Keratinocyte (primary cell): ENCODE data around the gene SLC34A3. TPM values are rescaled to one million over a fixed set of nuclear protein-coding genes. Genes with fewer than 3 reads are reported as not detected.
A peak's percentile ranks its signal among the peaks of the same experiment; 100 is the strongest.

Experiments
- DNase-seq: peaks from one replicate; pipeline ENCODE4 v3.0.0-alpha.2; 2011; ENCODE audit warnings: low read depth, missing footprints, low spot score
- FAIRE-seq: peaks from 2 replicates; lab custom pipeline; 2011; peaks lifted over from hg19 to GRCh38; lab: Jason Lieb, UNC
- H2AFZ ChIP-seq: 2 replicates; pipeline ENCODE4 v1.6.0; 2012; ENCODE audit warnings: low read length, control low read depth, inconsistent platforms; ENCODE audit not compliant: control insufficient read depth
- H3K27ac ChIP-seq: 2 replicates; pipeline ENCODE4 v1.5.1; 2011; ENCODE audit warnings: low read length; ENCODE audit not compliant: control insufficient read depth, insufficient read depth
- H3K27me3 ChIP-seq: 3 replicates; pipeline ENCODE4 v1.6.0; 2011; ENCODE audit warnings: low read length; ENCODE audit not compliant: control insufficient read depth, insufficient read depth; ENCODE audit errors: extremely low read depth
- H3K36me3 ChIP-seq, 2 experiments: 2 replicates in 1 of 2; 3 replicates in 1 of 2; pipeline ENCODE4 v1.5.1; 2011; ENCODE audit warnings: low read length in 2 of 2, mild to moderate bottlenecking in 1 of 2; ENCODE audit not compliant: control insufficient read depth in 2 of 2, insufficient read depth in 2 of 2; ENCODE audit errors: extremely low read depth in 1 of 2
- H3K4me1 ChIP-seq: 3 replicates; pipeline ENCODE4 v1.5.1; 2011; ENCODE audit warnings: low read length; ENCODE audit not compliant: control insufficient read depth, insufficient read depth; ENCODE audit errors: extremely low read depth
- H3K4me2 ChIP-seq: 3 replicates; pipeline ENCODE4 v1.6.0; 2011; ENCODE audit warnings: low read depth, low read length; ENCODE audit not compliant: control insufficient read depth, insufficient read depth; ENCODE audit errors: extremely low read depth
- H3K4me3 ChIP-seq, 3 experiments: fragments of 200-600 bp in 1 of 3; sonication (generic) in 1 of 3; 2 replicates in 2 of 3; 3 replicates in 1 of 3; pipeline ENCODE4 v1.5.1; 2011 to 2016; ENCODE audit warnings: low read length in 3 of 3, mild to moderate bottlenecking in 3 of 3, control low read depth in 2 of 3, inconsistent platforms in 1 of 3, low read depth in 1 of 3, mixed read lengths in 1 of 3, mixed run types in 1 of 3, moderate library complexity in 1 of 3; ENCODE audit not compliant: control insufficient read depth in 2 of 3, insufficient read depth in 2 of 3; ENCODE audit errors: extremely low read depth in 1 of 3
- H3K79me2 ChIP-seq: 2 replicates; pipeline ENCODE4 v1.6.0; 2012; ENCODE audit warnings: low read length; ENCODE audit not compliant: control insufficient read depth, insufficient read depth
- H3K9ac ChIP-seq: 3 replicates; pipeline ENCODE4 v1.6.0; 2011; ENCODE audit warnings: low read length; ENCODE audit not compliant: control insufficient read depth, insufficient read depth; ENCODE audit errors: extremely low read depth
- H3K9me1 ChIP-seq: 3 replicates; pipeline ENCODE4 v1.6.0; 2011; ENCODE audit warnings: low read length; ENCODE audit not compliant: control insufficient read depth, insufficient read depth; ENCODE audit errors: extremely low read depth
- H3K9me3 ChIP-seq: 2 replicates; pipeline ENCODE4 v1.5.1; 2012; ENCODE audit warnings: low read depth, low read length; ENCODE audit not compliant: control insufficient read depth
- H4K20me1 ChIP-seq: 3 replicates; pipeline ENCODE4 v1.6.0; 2011; ENCODE audit warnings: low read length; ENCODE audit not compliant: control insufficient read depth, insufficient read depth; ENCODE audit errors: extremely low read depth
- EZH2 ChIP-seq: IDR thresholded peaks from one replicate; pipeline ENCODE4 v1.6.1; 2012; ENCODE audit warnings: inconsistent platforms, mild to moderate bottlenecking, low read length, moderate library complexity
- dilution Hi-C: fragments of 300-500 bp; cut with MboI; formaldehyde crosslinking; loops from one replicate; pipeline ENCODE4 v1.7.0; 2020; ENCODE audit warnings: low sequenced_read_pairs; ENCODE audit not compliant: extremely low pct_ligation_motif_present
- polyA plus RNA-seq, 5 experiments: library from polyadenylated mRNA; depleted of rRNA in 3 of 5; stranded (reverse) in 3 of 5; stranded (forward) in 1 of 5; unstranded in 1 of 5; fragments of >200 nt; gene quantifications; 1 replicate in 1 of 5; 2 replicates in 3 of 5; 3 replicates in 1 of 5; pipeline versions ENCODE4 v1.2.1 to v1.2.3, GENCODE V29; 2011 to 2012; ENCODE audit warnings: missing spikeins in 2 of 5, low read depth in 1 of 5, low replicate concordance in 1 of 5
- TF ChIP-seq, protein P1 (sequence below), 3 experiments: IDR thresholded peaks in 1 of 3; conservative IDR thresholded peaks in 1 of 3; optimal IDR thresholded peaks in 1 of 3; 2 replicates in 2 of 3; 3 replicates in 1 of 3; pipeline versions ENCODE3 to v1.5.1; 2011; ENCODE audit warnings: low read length in 3 of 3, mild to moderate bottlenecking in 3 of 3, moderate library complexity in 2 of 3, control low read depth in 1 of 3, inconsistent platforms in 1 of 3; ENCODE audit not compliant: insufficient read depth in 2 of 3; ENCODE audit errors: extremely low read depth in 1 of 3

The SLC34A3 gene
- polyA plus RNA-seq, 1 donor (not counting 4 experiments of a cell fraction or from before 2014, with no cell fraction given), result not detected

DNA sequence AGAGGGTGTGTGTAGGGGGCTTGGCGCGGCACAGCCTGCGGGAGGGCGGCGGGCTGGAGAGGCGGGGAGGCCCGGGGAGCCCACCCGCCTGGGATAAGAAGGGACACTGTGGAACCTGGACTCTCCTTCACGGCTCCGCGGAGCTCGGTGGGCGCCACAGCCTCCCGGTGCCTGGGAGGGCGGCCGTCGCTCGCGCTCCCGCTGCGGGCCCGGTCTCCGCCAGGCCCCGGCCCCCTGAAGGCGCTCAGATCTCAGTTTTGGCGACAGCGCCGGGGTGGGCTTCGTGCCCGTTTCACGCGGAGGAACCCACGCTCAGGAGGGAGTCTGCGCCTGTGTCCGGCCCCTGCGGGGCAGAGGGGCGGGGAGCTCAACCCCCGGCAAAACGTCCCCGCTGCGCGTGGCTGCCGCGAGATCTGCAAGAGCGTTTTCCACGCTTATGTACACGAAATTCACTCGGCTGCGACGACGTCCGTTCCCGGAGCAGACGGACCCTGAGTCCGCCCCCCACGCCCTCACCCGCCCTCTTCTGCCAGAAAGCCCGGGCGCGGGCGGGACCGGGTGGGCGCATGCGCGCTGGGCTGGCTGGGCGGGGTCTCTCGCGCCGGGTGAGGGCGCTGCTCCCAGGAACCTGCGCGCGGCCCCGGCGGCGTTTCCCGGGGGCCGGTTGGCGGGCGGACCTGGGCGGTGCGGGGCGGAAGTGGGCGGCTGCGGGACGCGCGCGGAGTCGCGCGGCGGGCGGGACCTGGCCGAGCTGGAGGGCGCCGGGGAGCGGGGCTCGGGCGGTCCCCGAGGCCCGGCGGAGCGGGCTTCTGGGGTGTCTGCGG, 24.1 kb downstream of the SLC34A3 start, which contains the start of gene NELFB:
NELFB (plus strand) TSS at position 704 of the 824 bp plus-strand sequence.
- Histone ChIP-seq H3K79me2 (peaks cover 26% of the 10 kb centered on the region), H3K9me1 (no peaks in the 10 kb centered on the region), H3K36me3 (peaks cover 8 to 22% of the 10 kb centered on the region in 2 experiments), H3K4me3 (peak within 1 kb of the TSS; percentile 81 to 97 (median 84)), H2AFZ (peak within 1 kb of the TSS; percentile 95), H3K4me2 (peak within 1 kb of the TSS; percentile 93), H3K4me1 (peaks cover 15% of the 10 kb centered on the region), H4K20me1 (no peaks in the 10 kb centered on the region), H3K9me3 (no peaks in the 10 kb centered on the region), H3K9ac (peak within 1 kb of the TSS; percentile 83), H3K27me3 (no peaks in the 10 kb centered on the region), H3K27ac (peak within 1 kb of the TSS; percentile 58)
- no peak for FAIRE-seq
- dilution Hi-C loops, result no loop called here
- TF ChIP-seq EZH2, result no peak
- TF ChIP-seq, protein P1, sequence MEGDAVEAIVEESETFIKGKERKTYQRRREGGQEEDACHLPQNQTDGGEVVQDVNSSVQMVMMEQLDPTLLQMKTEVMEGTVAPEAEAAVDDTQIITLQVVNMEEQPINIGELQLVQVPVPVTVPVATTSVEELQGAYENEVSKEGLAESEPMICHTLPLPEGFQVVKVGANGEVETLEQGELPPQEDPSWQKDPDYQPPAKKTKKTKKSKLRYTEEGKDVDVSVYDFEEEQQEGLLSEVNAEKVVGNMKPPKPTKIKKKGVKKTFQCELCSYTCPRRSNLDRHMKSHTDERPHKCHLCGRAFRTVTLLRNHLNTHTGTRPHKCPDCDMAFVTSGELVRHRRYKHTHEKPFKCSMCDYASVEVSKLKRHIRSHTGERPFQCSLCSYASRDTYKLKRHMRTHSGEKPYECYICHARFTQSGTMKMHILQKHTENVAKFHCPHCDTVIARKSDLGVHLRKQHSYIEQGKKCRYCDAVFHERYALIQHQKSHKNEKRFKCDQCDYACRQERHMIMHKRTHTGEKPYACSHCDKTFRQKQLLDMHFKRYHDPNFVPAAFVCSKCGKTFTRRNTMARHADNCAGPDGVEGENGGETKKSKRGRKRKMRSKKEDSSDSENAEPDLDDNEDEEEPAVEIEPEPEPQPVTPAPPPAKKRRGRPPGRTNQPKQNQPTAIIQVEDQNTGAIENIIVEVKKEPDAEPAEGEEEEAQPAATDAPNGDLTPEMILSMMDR (optimal IDR thresholded peaks at IDR 0.05 in 1 of 3, IDR thresholded peaks at IDR 0.05 in 1 of 3, conservative IDR thresholded peaks at IDR 0.05 in 1 of 3; ENCODE audit: extremely low read depth in 1 of 3, insufficient read depth in 2 of 3, low read length in 3 of 3), result peak in 1 of 3 experiments; percentile 10
- no peak for DNase-seq

DNA sequence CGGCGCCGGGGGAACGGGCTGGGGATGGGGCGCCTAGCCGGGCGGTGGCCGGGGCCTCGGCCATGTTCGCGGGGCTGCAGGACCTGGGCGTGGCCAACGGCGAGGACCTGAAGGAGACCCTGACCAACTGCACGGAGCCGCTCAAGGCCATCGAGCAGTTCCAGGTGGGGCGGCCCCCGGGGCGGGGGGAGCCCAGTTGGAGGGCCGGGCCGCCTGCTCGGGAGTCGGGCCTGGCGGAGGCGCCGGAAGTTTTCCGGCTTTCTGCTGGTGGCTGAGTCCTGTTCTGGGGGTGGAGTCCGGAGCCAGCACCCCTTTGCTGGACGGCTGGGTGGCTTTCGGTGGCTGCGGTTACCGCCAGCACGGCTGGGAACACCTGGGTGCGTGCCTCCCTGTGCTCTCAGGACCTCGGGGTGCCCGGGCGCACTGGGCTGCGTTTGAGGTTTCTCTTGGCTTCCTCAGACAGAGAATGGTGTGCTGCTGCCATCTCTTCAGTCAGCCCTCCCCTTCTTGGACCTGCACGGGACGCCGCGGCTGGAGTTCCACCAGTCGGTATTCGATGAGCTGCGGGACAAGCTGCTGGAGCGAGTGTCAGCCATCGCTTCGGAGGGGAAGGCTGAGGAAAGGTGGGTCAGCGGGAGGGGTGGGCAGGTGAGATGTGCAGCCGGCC, 24.9 kb downstream of the SLC34A3 start:
- TF ChIP-seq, protein P1 (optimal IDR thresholded peaks at IDR 0.05 in 1 of 3, IDR thresholded peaks at IDR 0.05 in 1 of 3, conservative IDR thresholded peaks at IDR 0.05 in 1 of 3; ENCODE audit: extremely low read depth in 1 of 3, insufficient read depth in 2 of 3, low read length in 3 of 3), result no peak
- TF ChIP-seq EZH2, result no peak
- H3K27me3 ChIP-seq, result no peaks in the 10 kb centered on the region
- peaks cover 15% of the 10 kb centered on the region for H3K4me1 ChIP-seq
- H3K4me2 ChIP-seq, result peak overlapping the region; percentile 91
- H4K20me1 ChIP-seq, result no peaks in the 10 kb centered on the region
- peak overlapping the region; percentile 53 for H2AFZ ChIP-seq
- peak overlapping the region; percentile 70 to 97 (median 84) for H3K4me3 ChIP-seq
- dilution Hi-C loops, result no loop called here
- H3K79me2 ChIP-seq, result peaks cover 26% of the 10 kb centered on the region
- H3K9me1 ChIP-seq, result no peaks in the 10 kb centered on the region
- H3K9me3 ChIP-seq, result no peaks in the 10 kb centered on the region
- peaks cover 8 to 22% of the 10 kb centered on the region in 2 experiments for H3K36me3 ChIP-seq
- peak overlapping the region; percentile 83 for H3K9ac ChIP-seq
- peak overlapping the region; percentile 58 for H3K27ac ChIP-seq
- FAIRE-seq, result no peak
- no peak for DNase-seq
